GM19438 (cell line): ENCODE results near the gene CDH12.
A peak's percentile ranks its signal among the peaks of the same experiment; 100 is the strongest.
"Not testable (repeated sequence)": the region's sequence is repeated elsewhere in the genome, so short reads cannot be mapped to it uniquely, and the experiment has no call there.

ENCODE experiments used
- ATAC-seq: cut with Tn5 transposase; IDR thresholded peaks from one replicate; pipeline ENCODE4 v1.9.1; 2021; ENCODE audit warnings: low read depth; ENCODE audit not compliant: unreplicated experiment

Gene CDH12

GRCh38 chr5:22058620-22059019 is 794.5 kb downstream of the CDH12 start:
- ATAC-seq: no peak

GRCh38 chr5:22057012-22057411 is 796.1 kb downstream of the CDH12 start:
- ATAC-seq: no peak

GRCh38 chr5:22056601-22057000 is 796.5 kb downstream of the CDH12 start:
- no peak for ATAC-seq

GRCh38 chr5:22053195-22053594 is 799.9 kb downstream of the CDH12 start:
- no peak for ATAC-seq

GRCh38 chr5:22051881-22052280 is 801.3 kb downstream of the CDH12 start:
- no peak for ATAC-seq

GRCh38 chr5:22050931-22051330 is 802.2 kb downstream of the CDH12 start:
- ATAC-seq: no peak

- ATAC-seq: no peak
Measured at GRCh38 chr5:22044229-22044628, 808.9 kb downstream of the CDH12 start.

- no peak for ATAC-seq
Measured at GRCh38 chr5:22036061-22036460, 817.1 kb downstream of the CDH12 start.

GRCh38 chr5:22033066-22033465 is 820.1 kb downstream of the CDH12 start:
- no peak for ATAC-seq

GRCh38 chr5:22023784-22024183 is 829.4 kb downstream of the CDH12 start:
- no peak for ATAC-seq

- ATAC-seq: not testable (repeated sequence)
Measured at GRCh38 chr5:22012893-22013292, 840.3 kb downstream of the CDH12 start.

- ATAC-seq: not testable (repeated sequence)
Measured at GRCh38 chr5:22010808-22011207, 842.3 kb downstream of the CDH12 start.

- ATAC-seq: not testable (repeated sequence)
Measured at GRCh38 chr5:22001097-22001496, 852.0 kb downstream of the CDH12 start.

- ATAC-seq: not testable (repeated sequence)
Measured at GRCh38 chr5:21985799-21986198, 867.3 kb downstream of the CDH12 start.

GRCh38 chr5:21951571-21951970 is 901.6 kb downstream of the CDH12 start:
- ATAC-seq: not testable (repeated sequence)

GRCh38 chr5:21931116-21931515 is 922.0 kb downstream of the CDH12 start:
- no peak for ATAC-seq

GRCh38 chr5:21919414-21920022 is 933.6 kb downstream of the CDH12 start:
- peak; percentile 78 for ATAC-seq

GRCh38 chr5:21918451-21918850 is 934.7 kb downstream of the CDH12 start:
- no peak for ATAC-seq

- no peak for ATAC-seq
Measured at GRCh38 chr5:21910731-21911130, 942.4 kb downstream of the CDH12 start.

GRCh38 chr5:21895766-21896350 is 957.3 kb downstream of the CDH12 start:
- ATAC-seq: no peak

- no peak for ATAC-seq
Measured at GRCh38 chr5:21893161-21893560, 960.0 kb downstream of the CDH12 start.

GRCh38 chr5:21889581-21889980 is 963.6 kb downstream of the CDH12 start:
- no peak for ATAC-seq
